Ishikawa (cell line): Measurements from ENCODE around the gene CCDC188.
A peak's percentile ranks its signal among the peaks of the same experiment; 100 is the strongest.

Experiments used
- CEBPB ChIP-seq: IDR thresholded peaks from 2 replicates; pipeline ENCODE4 v1.6.1; 2012
- CREB1 ChIP-seq: IDR thresholded peaks from 2 replicates; pipeline ENCODE4 v1.6.1; 2012; ENCODE audit warnings: low read depth
- EGR1 ChIP-seq: IDR thresholded peaks from 2 replicates; pipeline ENCODE4 v1.6.1; 2012
- EP300 ChIP-seq: IDR thresholded peaks from 2 replicates; pipeline ENCODE4 v1.6.1; 2012; ENCODE audit warnings: borderline replicate concordance
- FOXM1 ChIP-seq: IDR thresholded peaks from 2 replicates; pipeline ENCODE4 v1.6.1; 2012; ENCODE audit warnings: low read depth, borderline replicate concordance
- NFIC ChIP-seq: IDR thresholded peaks from 2 replicates; pipeline ENCODE4 v1.6.1; 2012
- RAD21 ChIP-seq: IDR thresholded peaks from 2 replicates; pipeline ENCODE4 v1.6.1; 2012; ENCODE audit warnings: low read depth
- TAF1 ChIP-seq: IDR thresholded peaks from 2 replicates; pipeline ENCODE4 v1.6.1; 2012; ENCODE audit warnings: low read depth, mild to moderate bottlenecking
- TCF12 ChIP-seq: IDR thresholded peaks from 2 replicates; pipeline ENCODE4 v1.6.1; 2012; ENCODE audit warnings: low read depth
- TEAD4 ChIP-seq: IDR thresholded peaks from 2 replicates; pipeline ENCODE4 v1.6.1; 2012
- USF1 ChIP-seq: IDR thresholded peaks from 2 replicates; pipeline ENCODE4 v1.6.1; 2012
- YY1 ChIP-seq: IDR thresholded peaks from 2 replicates; pipeline ENCODE4 v1.6.1; 2012; ENCODE audit warnings: low read depth
- ZBTB7A ChIP-seq: IDR thresholded peaks from 2 replicates; pipeline ENCODE4 v1.6.1; 2012; ENCODE audit warnings: low read depth
- TF ChIP-seq, protein P1 (sequence below): IDR thresholded peaks from 2 replicates; pipeline ENCODE4 v1.6.1; 2012
- TF ChIP-seq, protein P2 (sequence below): IDR thresholded peaks from 2 replicates; pipeline ENCODE4 v1.6.1; 2012; ENCODE audit warnings: low read depth, mild to moderate bottlenecking

The CCDC188 gene

GRCh38 chr22:20130731-20131596 lies 19.9 kb downstream of the CCDC188 start:
- peak; percentile 72; the same call in 1 of the 2 replicates for TF ChIP-seq ZBTB7A
- TF ChIP-seq TEAD4, result no peak

- TF ChIP-seq CREB1, result no peak
- TF ChIP-seq FOXM1, result no peak
- TF ChIP-seq TAF1, result no peak
- TF ChIP-seq USF1, result no peak
- no peak for TF ChIP-seq CEBPB
- TF ChIP-seq NFIC, result no peak
- TF ChIP-seq, protein P1, sequence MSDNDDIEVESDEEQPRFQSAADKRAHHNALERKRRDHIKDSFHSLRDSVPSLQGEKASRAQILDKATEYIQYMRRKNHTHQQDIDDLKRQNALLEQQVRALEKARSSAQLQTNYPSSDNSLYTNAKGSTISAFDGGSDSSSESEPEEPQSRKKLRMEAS, result no peak
- no peak for TF ChIP-seq EP300
- TF ChIP-seq EGR1, result no peak
- TF ChIP-seq TEAD4, result no peak
- TF ChIP-seq, protein P2, sequence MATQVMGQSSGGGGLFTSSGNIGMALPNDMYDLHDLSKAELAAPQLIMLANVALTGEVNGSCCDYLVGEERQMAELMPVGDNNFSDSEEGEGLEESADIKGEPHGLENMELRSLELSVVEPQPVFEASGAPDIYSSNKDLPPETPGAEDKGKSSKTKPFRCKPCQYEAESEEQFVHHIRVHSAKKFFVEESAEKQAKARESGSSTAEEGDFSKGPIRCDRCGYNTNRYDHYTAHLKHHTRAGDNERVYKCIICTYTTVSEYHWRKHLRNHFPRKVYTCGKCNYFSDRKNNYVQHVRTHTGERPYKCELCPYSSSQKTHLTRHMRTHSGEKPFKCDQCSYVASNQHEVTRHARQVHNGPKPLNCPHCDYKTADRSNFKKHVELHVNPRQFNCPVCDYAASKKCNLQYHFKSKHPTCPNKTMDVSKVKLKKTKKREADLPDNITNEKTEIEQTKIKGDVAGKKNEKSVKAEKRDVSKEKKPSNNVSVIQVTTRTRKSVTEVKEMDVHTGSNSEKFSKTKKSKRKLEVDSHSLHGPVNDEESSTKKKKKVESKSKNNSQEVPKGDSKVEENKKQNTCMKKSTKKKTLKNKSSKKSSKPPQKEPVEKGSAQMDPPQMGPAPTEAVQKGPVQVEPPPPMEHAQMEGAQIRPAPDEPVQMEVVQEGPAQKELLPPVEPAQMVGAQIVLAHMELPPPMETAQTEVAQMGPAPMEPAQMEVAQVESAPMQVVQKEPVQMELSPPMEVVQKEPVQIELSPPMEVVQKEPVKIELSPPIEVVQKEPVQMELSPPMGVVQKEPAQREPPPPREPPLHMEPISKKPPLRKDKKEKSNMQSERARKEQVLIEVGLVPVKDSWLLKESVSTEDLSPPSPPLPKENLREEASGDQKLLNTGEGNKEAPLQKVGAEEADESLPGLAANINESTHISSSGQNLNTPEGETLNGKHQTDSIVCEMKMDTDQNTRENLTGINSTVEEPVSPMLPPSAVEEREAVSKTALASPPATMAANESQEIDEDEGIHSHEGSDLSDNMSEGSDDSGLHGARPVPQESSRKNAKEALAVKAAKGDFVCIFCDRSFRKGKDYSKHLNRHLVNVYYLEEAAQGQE, result no peak
- no peak for TF ChIP-seq ZBTB7A
- TF ChIP-seq YY1, result no peak
- TF ChIP-seq RAD21, result no peak
- no peak for TF ChIP-seq TCF12
Observed at GRCh38 chr22:20130319-20130718, 20.5 kb downstream of the CCDC188 start.

- TF ChIP-seq TCF12 (no peak), YY1 (peak; percentile 68)
Observed at GRCh38 chr22:20129747-20130014, 21.2 kb downstream of the CCDC188 start.

DNA sequence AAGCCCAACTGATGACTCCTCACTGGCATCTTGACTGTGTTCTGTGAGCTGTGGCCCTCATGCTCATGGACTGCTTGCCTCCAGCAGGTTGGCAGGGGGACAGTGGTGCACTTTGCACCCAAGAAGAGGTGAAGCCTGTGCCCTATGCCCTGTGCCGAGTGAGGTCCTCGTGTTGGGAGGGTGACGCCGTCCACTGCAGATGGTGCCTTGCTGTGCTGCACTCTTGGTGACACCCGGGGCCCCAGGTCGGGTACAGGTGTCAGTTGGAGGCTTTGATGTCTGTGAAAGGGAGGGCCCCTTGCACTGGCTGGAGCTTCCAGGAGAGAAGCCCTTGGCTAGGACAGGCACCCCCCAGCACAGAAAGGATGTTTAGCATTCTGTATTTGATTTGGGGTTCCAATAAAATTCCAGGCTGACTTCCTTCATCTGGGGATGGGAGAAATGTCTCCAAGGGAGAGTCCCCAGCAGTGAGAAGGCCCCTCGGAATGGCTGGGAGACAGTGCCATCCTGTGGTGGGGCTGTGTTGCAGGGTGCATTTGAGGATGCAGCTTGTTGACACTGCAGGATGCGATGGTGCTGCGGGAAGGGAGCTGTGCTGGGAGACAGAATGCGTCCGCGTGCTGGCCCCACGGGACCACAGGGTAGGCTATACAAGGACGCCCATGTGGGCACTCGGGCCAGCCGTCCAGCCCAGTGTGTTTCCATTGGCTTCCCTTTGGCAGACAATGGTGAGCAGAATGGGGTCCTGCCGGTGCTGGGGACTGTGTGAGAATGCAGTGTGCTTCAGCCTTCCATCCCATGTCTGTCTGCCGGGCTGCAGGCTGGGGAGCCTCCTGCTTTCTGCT lies 21.7 kb downstream of the CCDC188 start:
- TF ChIP-seq CEBPB (no peak), RAD21 (peak; percentile 50; the same call in 1 of the 2 replicates)

GRCh38 chr22:20128619-20128901 lies 22.3 kb downstream of the CCDC188 start:
- TF ChIP-seq USF1 (no peak), CREB1 (no peak), YY1 (no peak), EP300 (no peak), TEAD4 (no peak), NFIC (no peak), EGR1 (no peak), ZBTB7A (no peak), CEBPB (no peak), TCF12 (no peak)
- TF ChIP-seq, protein P2, result no peak
- TF ChIP-seq, protein P1, result no peak

- TF ChIP-seq TEAD4 (no peak), NFIC (no peak), ZBTB7A (no peak), FOXM1 (no peak), YY1 (no peak), TAF1 (no peak), RAD21 (no peak), TCF12 (no peak), CEBPB (no peak), CREB1 (no peak), EP300 (no peak), USF1 (no peak), EGR1 (no peak)
- TF ChIP-seq, protein P2, result no peak
- TF ChIP-seq, protein P1, result no peak
Observed at GRCh38 chr22:20127869-20128618, 22.8 kb downstream of the CCDC188 start.
